Adipocyte (in vitro differentiated cells): ENCODE measurements around the gene KLHL25.

ENCODE experiments used
- DNase-seq: peaks from one replicate; pipeline ENCODE4 v3.0.0-alpha.2; 2015; ENCODE audit warnings: low read depth
- H3K27me3 ChIP-seq: replicated peaks from 2 replicates; pipeline ENCODE4 v1.7.0; 2013; ENCODE audit warnings: mild to moderate bottlenecking, low read length, moderate library complexity; ENCODE audit not compliant: control insufficient read depth, insufficient read depth
- H3K36me3 ChIP-seq: 2 replicates; pipeline ENCODE4 v1.7.0; 2013; ENCODE audit warnings: low read length, mild to moderate bottlenecking, moderate library complexity; ENCODE audit not compliant: control insufficient read depth, insufficient read depth, severe bottlenecking
- H3K4me1 ChIP-seq: 2 replicates; pipeline ENCODE4 v1.7.0; 2013; ENCODE audit warnings: mild to moderate bottlenecking, low read length, moderate library complexity; ENCODE audit not compliant: control insufficient read depth, insufficient read depth
- H3K4me3 ChIP-seq: 2 replicates; pipeline ENCODE4 v1.7.0; 2013; ENCODE audit warnings: mild to moderate bottlenecking, low read length, moderate library complexity
- H3K9ac ChIP-seq: 2 replicates; pipeline ENCODE4 v1.7.0; 2013; ENCODE audit warnings: mild to moderate bottlenecking, low read length, moderate library complexity
- H3K9me3 ChIP-seq: 2 replicates; pipeline ENCODE4 v1.7.0; 2013; ENCODE audit warnings: mild to moderate bottlenecking, low read length, moderate library complexity; ENCODE audit not compliant: control insufficient read depth

KLHL25 gene

GRCh38 chr15:85718271-85718971 is 76.3 kb downstream of the KLHL25 start:
- Histone ChIP-seq H3K9me3 (no peaks in the 10 kb centered on the region), H3K4me3 (no peak overlapping the region), H3K36me3 (peaks cover 93% of the 10 kb centered on the region), H3K9ac (no peak overlapping the region), H3K4me1 (no peaks in the 10 kb centered on the region), H3K27me3 (no peaks in the 10 kb centered on the region)
- no peak for DNase-seq

DNA sequence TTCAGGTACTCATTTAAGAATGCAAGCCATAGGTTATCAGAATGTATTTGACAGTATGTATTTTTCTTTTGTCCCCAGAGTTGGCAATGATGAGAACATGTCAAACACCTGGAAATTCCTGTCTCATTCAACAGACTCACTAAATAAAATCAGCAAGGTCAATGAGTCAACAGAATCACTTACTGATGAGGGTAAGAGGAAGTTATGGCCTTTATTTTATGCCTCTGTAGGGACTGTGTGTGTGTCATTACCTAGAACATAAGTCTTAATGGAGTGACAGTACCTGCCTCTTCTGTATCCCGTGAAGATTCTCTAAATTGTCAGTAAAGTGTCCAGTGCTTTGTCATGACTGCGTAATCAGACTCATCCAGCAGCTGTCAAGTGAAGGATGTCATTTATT is 77.5 kb downstream of the KLHL25 start:
- no peaks in the 10 kb centered on the region for H3K9me3 ChIP-seq
- H3K27me3 ChIP-seq: no peaks in the 10 kb centered on the region
- H3K9ac ChIP-seq: no peak overlapping the region
- DNase-seq: no peak
- H3K4me1 ChIP-seq: no peaks in the 10 kb centered on the region
- H3K4me3 ChIP-seq: no peak overlapping the region
- peaks cover 89% of the 10 kb centered on the region for H3K36me3 ChIP-seq

GRCh38 chr15:85716261-85716660 is 78.5 kb downstream of the KLHL25 start:
- no peak for DNase-seq
- Histone ChIP-seq H3K9ac (no peak overlapping the region), H3K4me3 (no peak overlapping the region), H3K4me1 (peaks cover 6% of the 10 kb centered on the region), H3K27me3 (no peaks in the 10 kb centered on the region), H3K36me3 (peaks cover 89% of the 10 kb centered on the region), H3K9me3 (no peaks in the 10 kb centered on the region)

GRCh38 chr15:85711580-85712192 is 83.0 kb downstream of the KLHL25 start:
- H3K9ac ChIP-seq: no peak overlapping the region
- H3K36me3 ChIP-seq: peaks cover 58% of the 10 kb centered on the region
- H3K4me1 ChIP-seq: peaks cover 34% of the 10 kb centered on the region
- DNase-seq: peak; percentile 26
- H3K27me3 ChIP-seq: no peaks in the 10 kb centered on the region
- H3K9me3 ChIP-seq: no peaks in the 10 kb centered on the region
- H3K4me3 ChIP-seq: no peak overlapping the region

DNA sequence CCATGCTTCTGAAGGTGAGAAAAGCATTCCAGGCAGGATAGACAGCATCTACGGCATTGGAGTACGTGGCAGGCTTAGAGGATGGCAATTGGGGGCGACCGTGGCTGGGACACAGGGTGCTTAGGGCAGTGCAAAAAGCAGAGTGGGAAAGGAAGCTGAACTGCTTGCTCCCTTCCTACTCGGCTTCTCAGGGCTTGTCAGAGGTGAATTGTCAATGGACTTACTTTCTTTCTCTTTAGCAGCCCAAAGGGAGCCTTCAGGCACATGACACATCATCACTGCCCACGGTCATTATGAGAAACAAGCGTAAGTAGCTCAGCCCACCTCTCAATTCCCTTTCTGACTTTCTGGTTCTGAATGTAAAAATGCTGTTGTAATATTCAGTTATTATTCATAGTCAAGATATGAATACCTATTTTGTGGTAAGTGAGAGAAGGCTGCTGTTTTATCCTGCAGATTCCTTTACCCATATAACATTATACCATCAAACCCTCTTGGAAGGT is 84.3 kb downstream of the KLHL25 start:
- no peak for DNase-seq
- Histone ChIP-seq H3K27me3 (no peaks in the 10 kb centered on the region), H3K9me3 (no peaks in the 10 kb centered on the region), H3K4me1 (peaks cover 40% of the 10 kb centered on the region), H3K9ac (no peak overlapping the region), H3K4me3 (no peak overlapping the region), H3K36me3 (peaks cover 47% of the 10 kb centered on the region)
